GM19035 (cell line): ENCODE results near the gene NCF4.

Experiments used
- ATAC-seq: cut with Tn5 transposase; IDR thresholded peaks from one replicate; pipeline ENCODE4 v1.9.1; 2021; ENCODE audit not compliant: unreplicated experiment

NCF4 gene

GRCh38 chr22:36921309-36922104 lies 60.7 kb downstream of the NCF4 start:
- ATAC-seq: no peak

- no peak for ATAC-seq
These were observed 61.4 kb downstream of the NCF4 start for GRCh38 chr22:36922105-36922608.

- no peak for ATAC-seq
These were observed 61.9 kb downstream of the NCF4 start for GRCh38 chr22:36922711-36923110.

- no peak for ATAC-seq
These were observed 62.5 kb downstream of the NCF4 start for GRCh38 chr22:36923131-36923788.

- no peak for ATAC-seq
These were observed 63.4 kb downstream of the NCF4 start for GRCh38 chr22:36924151-36924698.

GRCh38 chr22:36925388-36926290 lies 64.8 kb downstream of the NCF4 start:
- no peak for ATAC-seq

- ATAC-seq: no peak
These were observed 65.5 kb downstream of the NCF4 start for GRCh38 chr22:36926309-36926708.

- ATAC-seq: no peak
These were observed 66.1 kb downstream of the NCF4 start for GRCh38 chr22:36926721-36927435.
